Astrocyte of the spinal cord (primary cell): Measurements from ENCODE around the gene TMC4.

Experiments used
- DNase-seq: peaks from one replicate; pipeline ENCODE4 v3.0.0; 2011; ENCODE audit warnings: low read depth, low spot score
- H3K4me3 ChIP-seq: 2 replicates; pipeline ENCODE4 v1.5.1; 2011; ENCODE audit warnings: low read depth, mild to moderate bottlenecking, low read length, moderate library complexity
- CTCF ChIP-seq: IDR thresholded peaks from 2 replicates; pipeline ENCODE4 v1.5.1; 2012; ENCODE audit warnings: low read depth, mild to moderate bottlenecking, low read length, inconsistent platforms
- in situ Hi-C: cut with HindIII; loops from 2 replicates; pipeline ENCODE4 v1.10.0; 2017; ENCODE audit warnings: low sequenced_read_pairs

Gene TMC4

GRCh38 chr19:54142166-54142780 lies 30.7 kb downstream of the TMC4 start:
- in situ Hi-C loops = no loop called here

GRCh38 chr19:54141356-54141755 lies 31.6 kb downstream of the TMC4 start:
- H3K4me3 ChIP-seq = no peak overlapping the region
- TF ChIP-seq CTCF = no peak
- in situ Hi-C loops = no loop called here
- no peak for DNase-seq

More at GRCh38 chr19:54142166-54142780, 30.7 kb downstream of the TMC4 start:
- no peak overlapping the region for H3K4me3 ChIP-seq
- DNase-seq = no peak
- no peak for TF ChIP-seq CTCF

- in situ Hi-C loops = no loop called here
- no peak for TF ChIP-seq CTCF
- H3K4me3 ChIP-seq = peak overlapping the region; percentile 78
- DNase-seq = no peak
These were observed 34.3 kb downstream of the TMC4 start for GRCh38 chr19:54138489-54139256.

GRCh38 chr19:54137699-54138488 lies 35.1 kb downstream of the TMC4 start, which contains the start of gene CNOT3:
Gene CNOT3 (plus strand): TSS chr19:54137762. CDS start chr19:54142979, 5,217 bp downstream.
- in situ Hi-C loops = no loop called here
- no peak for DNase-seq
- H3K4me3 ChIP-seq = peak within 1 kb of the TSS; percentile 78
- TF ChIP-seq CTCF = peak; percentile 14

GRCh38 chr19:54136864-54137698 lies 35.9 kb downstream of the TMC4 start:
- in situ Hi-C loops = no loop called here
- H3K4me3 ChIP-seq = peak overlapping the region; percentile 78
- DNase-seq = peak; percentile 100
- TF ChIP-seq CTCF = no peak
